Activated CD8-positive, alpha-beta memory T cell treated with anti-CD3 and anti-CD28 coated beads, Interleukin-2, amount 50 U/mL, for 24 hours (primary cell): ENCODE measurements around the gene PPP1R37.
"Not testable (repeated sequence)": the region's sequence is repeated elsewhere in the genome, so short reads cannot be mapped to it uniquely, and the experiment has no call there.

Source experiments
- DNase-seq: peaks from one replicate; pipeline ENCODE4 v3.0.0-alpha.2; 2020; ENCODE audit errors: extremely low read depth

The PPP1R37 gene

GRCh38 chr19:45114116-45114515, 21.1 kb downstream of the PPP1R37 start:
- DNase-seq = no peak

GRCh38 chr19:45115809-45116615, 23.0 kb downstream of the PPP1R37 start:
- DNase-seq = no peak

GRCh38 chr19:45117167-45117594, 24.2 kb downstream of the PPP1R37 start:
- peak; percentile 37 for DNase-seq

- no peak for DNase-seq
Measured at GRCh38 chr19:45117671-45118070, 24.7 kb downstream of the PPP1R37 start.

GRCh38 chr19:45118106-45118505, 25.1 kb downstream of the PPP1R37 start:
- DNase-seq = no peak

- DNase-seq = not testable (repeated sequence)
Measured at GRCh38 chr19:45118591-45119355, 25.8 kb downstream of the PPP1R37 start.

- DNase-seq = no peak
Measured at GRCh38 chr19:45119582-45119981, 26.6 kb downstream of the PPP1R37 start.

- DNase-seq = no peak
Measured at GRCh38 chr19:45121827-45122345, 28.9 kb downstream of the PPP1R37 start.

GRCh38 chr19:45122832-45123231, 29.9 kb downstream of the PPP1R37 start:
- DNase-seq = no peak

GRCh38 chr19:45123440-45123850, 30.5 kb downstream of the PPP1R37 start:
- no peak for DNase-seq

- no peak for DNase-seq
Measured at GRCh38 chr19:45124021-45124420, 31.0 kb downstream of the PPP1R37 start.

GRCh38 chr19:45125360-45125759, 32.4 kb downstream of the PPP1R37 start:
- DNase-seq = no peak

GRCh38 chr19:45125975-45126493, 33.1 kb downstream of the PPP1R37 start:
- DNase-seq = peak; percentile 27

- no peak for DNase-seq
Measured at GRCh38 chr19:45126654-45127053, 33.7 kb downstream of the PPP1R37 start.

GRCh38 chr19:45128146-45128545, 35.2 kb downstream of the PPP1R37 start:
- no peak for DNase-seq

- no peak for DNase-seq
Measured at GRCh38 chr19:45128806-45129205, 35.8 kb downstream of the PPP1R37 start.

- no peak for DNase-seq
Measured at GRCh38 chr19:45130236-45130635, 37.3 kb downstream of the PPP1R37 start.

- no peak for DNase-seq
Measured at GRCh38 chr19:45130888-45131615, 38.1 kb downstream of the PPP1R37 start.

- DNase-seq = no peak
Measured at GRCh38 chr19:45133661-45134060, 40.7 kb downstream of the PPP1R37 start.

GRCh38 chr19:45135176-45135885, 42.4 kb downstream of the PPP1R37 start:
- no peak for DNase-seq

- no peak for DNase-seq
Measured at GRCh38 chr19:45136507-45137178, 43.7 kb downstream of the PPP1R37 start.
